ENCODE measurements around the gene CLIC5.

CLIC5 gene

GRCh38 chr6:45997875-45998506, 17.7 kb downstream of the CLIC5 start:
- DNase-seq, result no peak

- DNase-seq, result no peak
Observed at GRCh38 chr6:45991189-45991588, 24.5 kb downstream of the CLIC5 start.

DNA sequence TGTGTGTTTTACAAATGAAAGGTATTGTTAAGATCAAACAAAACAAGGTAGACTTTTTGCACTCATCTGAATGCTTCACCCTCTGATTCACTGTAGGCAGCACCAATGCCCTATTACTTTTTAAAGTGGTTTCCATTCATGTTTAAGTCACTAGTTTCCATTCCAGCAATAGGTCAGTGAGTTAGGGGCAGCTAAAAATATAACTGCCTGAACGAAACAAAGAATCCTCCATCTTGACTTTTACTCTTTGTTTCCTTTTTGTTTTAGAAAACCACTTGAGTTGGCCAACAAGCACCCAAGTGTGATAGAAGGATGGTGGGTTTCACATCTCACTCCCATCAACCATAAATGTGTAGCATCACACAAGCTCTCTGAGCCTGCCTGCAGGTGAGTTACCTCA, 25.5 kb downstream of the CLIC5 start:
- no peak for DNase-seq

- no peak for DNase-seq
Observed at GRCh38 chr6:45988635-45989034, 27.0 kb downstream of the CLIC5 start.

GRCh38 chr6:45987856-45988255, 27.8 kb downstream of the CLIC5 start:
- DNase-seq, result no peak

- no peak for DNase-seq
Observed at GRCh38 chr6:45986746-45987274, 28.9 kb downstream of the CLIC5 start.

- DNase-seq, result no peak
Observed at GRCh38 chr6:45984788-45985425, 30.8 kb downstream of the CLIC5 start.

DNA sequence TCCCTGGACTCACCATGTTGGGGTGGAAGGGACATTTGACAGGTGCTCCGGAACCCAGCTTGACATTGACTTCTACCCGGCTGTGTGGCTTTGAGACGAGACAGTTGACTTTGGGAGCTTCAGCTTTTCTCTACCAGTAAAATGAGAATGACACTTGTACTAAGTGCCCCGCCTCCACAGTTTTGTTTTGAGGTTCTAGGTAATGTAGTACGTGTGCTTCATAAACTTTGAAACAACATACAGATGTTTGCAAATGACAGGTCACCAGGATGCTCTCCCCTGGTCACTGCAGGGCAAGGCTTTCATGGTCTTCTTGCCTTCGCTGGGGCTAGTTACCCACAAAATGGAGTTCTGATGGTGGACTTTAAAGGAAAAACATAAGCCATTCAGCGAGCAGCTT, 31.3 kb downstream of the CLIC5 start:
- no peak for DNase-seq

GRCh38 chr6:45983062-45983461, 32.6 kb downstream of the CLIC5 start:
- DNase-seq, result no peak

- no peak for DNase-seq
Observed at GRCh38 chr6:45982280-45983036, 33.2 kb downstream of the CLIC5 start.

- DNase-seq, result no peak
Observed at GRCh38 chr6:45981046-45981445, 34.6 kb downstream of the CLIC5 start.

GRCh38 chr6:45979311-45979710, 36.3 kb downstream of the CLIC5 start:
- DNase-seq, result no peak

DNA sequence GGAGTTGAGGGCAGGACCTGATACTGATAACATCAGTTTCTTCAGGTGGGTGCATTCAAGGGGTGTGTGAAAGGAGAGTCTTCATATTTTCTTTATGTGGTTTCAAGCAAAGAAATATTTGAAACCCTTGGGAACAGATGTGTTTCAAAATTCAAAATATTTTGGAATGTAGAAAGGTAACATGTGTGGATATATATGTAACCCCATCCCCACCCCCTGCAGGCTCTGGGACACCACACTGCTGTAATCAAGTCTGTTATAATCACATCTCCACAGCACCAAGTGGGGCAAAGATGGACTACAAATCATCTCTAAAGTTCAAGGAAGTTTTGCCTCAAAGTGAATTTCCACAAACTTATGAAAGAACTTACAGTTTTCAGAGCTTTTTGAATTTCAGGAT, 41.1 kb downstream of the CLIC5 start:
- DNase-seq, result no peak

DNA sequence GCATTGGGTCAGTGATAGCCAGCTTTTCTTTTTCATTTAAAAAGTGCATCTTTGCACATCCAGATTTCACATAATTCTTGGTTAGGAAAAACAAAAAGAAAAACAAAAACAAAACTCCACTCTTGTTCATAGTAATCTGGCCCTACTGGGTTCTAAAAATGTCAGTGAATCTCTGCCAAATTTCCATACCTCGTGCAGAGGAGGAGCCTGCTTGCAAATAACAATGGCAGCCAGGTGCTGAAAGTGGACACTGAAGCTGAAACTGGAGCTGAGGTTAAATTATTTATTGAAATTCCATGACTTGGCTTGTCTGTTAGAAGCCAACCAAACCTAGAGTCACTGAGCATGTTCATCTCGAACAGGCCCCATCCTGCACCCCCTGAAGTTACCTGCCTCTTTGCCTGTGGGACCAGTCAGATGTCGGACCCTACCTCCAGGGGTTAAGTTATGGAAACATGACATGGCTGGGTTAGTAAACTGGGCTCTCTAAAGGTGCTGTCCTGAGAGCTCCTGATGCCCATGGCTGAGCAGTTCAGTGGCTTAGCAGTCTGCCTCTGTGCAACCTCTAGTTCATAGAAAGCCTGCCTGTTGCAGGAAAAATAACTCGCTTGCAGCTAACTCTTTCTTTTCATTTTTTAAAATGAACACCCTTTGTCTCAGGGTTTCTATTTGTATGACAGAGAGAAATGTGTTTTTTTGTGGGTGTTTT, 42.7 kb downstream of the CLIC5 start:
- DNase-seq, result no peak

- no peak for DNase-seq
Observed at GRCh38 chr6:45971287-45971686, 44.4 kb downstream of the CLIC5 start.

GRCh38 chr6:45970326-45970725, 45.3 kb downstream of the CLIC5 start:
- no peak for DNase-seq

DNA sequence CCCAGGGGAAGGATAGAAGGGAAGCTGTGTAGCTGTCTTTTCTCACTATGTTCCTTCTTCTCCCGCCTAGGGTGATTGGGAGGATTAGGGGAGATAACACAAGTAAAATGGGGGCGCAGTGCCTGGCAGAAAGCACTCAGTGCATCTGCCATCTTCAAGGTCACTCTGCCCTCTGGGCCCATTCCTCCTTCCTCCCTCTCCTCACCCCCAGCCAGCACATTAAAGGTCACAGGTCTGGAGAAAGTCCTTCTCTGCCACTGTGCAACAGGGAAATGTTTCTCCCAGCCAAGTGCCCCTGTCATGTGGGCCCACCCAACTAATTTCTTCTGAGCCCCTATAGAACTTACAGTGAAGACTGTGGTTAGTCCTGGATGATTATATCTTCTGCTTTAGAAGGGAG, 45.8 kb downstream of the CLIC5 start:
- DNase-seq, result no peak

GRCh38 chr6:45969026-45969425, 46.6 kb downstream of the CLIC5 start:
- DNase-seq, result no peak

DNA sequence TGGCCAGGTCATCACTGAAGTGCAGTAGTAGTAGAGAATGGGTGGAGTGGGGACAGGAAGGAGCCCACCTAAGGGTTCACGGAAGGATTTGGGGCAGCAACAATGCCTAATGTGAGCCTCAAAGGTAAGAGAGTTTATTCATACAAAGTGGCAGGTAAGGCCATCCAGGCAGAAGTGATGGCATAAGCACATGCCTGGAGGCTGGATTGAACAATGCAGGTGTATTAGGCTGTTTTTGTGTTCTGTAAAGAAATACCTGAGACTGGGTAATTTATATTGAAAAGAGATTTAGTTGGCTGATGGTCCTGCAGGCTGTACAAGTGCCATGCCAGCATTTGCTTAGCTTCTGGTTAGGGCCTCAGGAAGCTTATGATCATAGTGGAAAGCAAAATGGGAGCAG, 48.3 kb downstream of the CLIC5 start:
- DNase-seq, result no peak

- DNase-seq, result no peak
Observed at GRCh38 chr6:45966797-45967196, 48.9 kb downstream of the CLIC5 start.

DNA sequence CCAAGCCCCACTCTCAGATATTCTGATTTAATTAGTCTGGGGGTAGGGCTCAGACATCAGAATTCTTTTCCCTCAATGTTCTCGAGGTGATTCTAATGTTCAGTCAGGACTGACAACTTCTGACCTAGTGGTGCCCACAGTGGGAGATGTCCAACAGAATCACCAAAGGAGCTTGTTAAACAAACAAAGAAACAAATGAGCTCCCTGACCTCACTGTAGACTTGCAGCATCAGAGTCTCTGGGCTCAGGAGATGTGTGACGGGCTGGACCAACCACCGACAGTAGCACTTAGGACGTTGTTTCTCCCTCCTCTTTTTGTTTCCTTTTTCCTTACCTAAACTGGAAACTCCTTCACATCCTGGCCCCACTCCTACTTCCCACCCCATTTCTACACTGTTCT, 49.3 kb downstream of the CLIC5 start:
- DNase-seq, result no peak

DNA sequence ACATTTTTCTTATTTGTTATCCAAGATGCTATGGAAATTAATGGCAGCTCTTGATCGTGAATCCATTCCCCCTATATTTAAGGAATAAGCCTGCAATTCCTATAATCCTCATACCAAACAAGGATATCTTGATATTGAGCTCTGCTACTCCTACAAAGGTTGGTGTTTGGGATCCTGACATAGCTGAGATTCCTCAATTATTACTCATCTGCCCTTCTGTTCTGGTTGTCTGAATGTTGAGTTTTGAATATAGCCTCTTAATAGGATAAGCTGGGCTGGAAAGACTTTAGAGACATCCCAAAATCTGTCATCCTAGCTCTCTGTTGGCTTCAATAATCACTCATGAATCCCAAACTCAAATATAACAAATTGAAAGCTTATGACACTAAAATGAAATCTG, 49.9 kb downstream of the CLIC5 start:
- no peak for DNase-seq

- no peak for DNase-seq
Observed at GRCh38 chr6:45965007-45965406, 50.7 kb downstream of the CLIC5 start.
